CMK (cell line): ENCODE data around the gene SIDT1.

Source experiments
- DNase-seq: peaks from one replicate; pipeline ENCODE4 v3.0.0-alpha.2; 2010; ENCODE audit warnings: low read depth

Gene SIDT1

GRCh38 chr3:113546414-113546893 lies 14.1 kb downstream of the SIDT1 start:
- no peak for DNase-seq

- DNase-seq: no peak
Measured at GRCh38 chr3:113548501-113548900, 16.1 kb downstream of the SIDT1 start.

- no peak for DNase-seq
Measured at GRCh38 chr3:113551820-113552219, 19.5 kb downstream of the SIDT1 start.

GRCh38 chr3:113552851-113553250 lies 20.5 kb downstream of the SIDT1 start:
- DNase-seq: no peak

- DNase-seq: no peak
Measured at GRCh38 chr3:113555138-113555537, 22.8 kb downstream of the SIDT1 start.

GRCh38 chr3:113556316-113556945 lies 24.1 kb downstream of the SIDT1 start:
- no peak for DNase-seq

- DNase-seq: no peak
Measured at GRCh38 chr3:113556946-113557335, 24.6 kb downstream of the SIDT1 start.

- no peak for DNase-seq
Measured at GRCh38 chr3:113557374-113557773, 25.0 kb downstream of the SIDT1 start.

GRCh38 chr3:113559009-113559408 lies 26.7 kb downstream of the SIDT1 start:
- DNase-seq: no peak

- no peak for DNase-seq
Measured at GRCh38 chr3:113560271-113560670, 27.9 kb downstream of the SIDT1 start.

- no peak for DNase-seq
Measured at GRCh38 chr3:113560831-113561623, 28.7 kb downstream of the SIDT1 start.

GRCh38 chr3:113565555-113565954 lies 33.2 kb downstream of the SIDT1 start:
- no peak for DNase-seq

- no peak for DNase-seq
Measured at GRCh38 chr3:113570158-113570557, 37.8 kb downstream of the SIDT1 start.

- no peak for DNase-seq
Measured at GRCh38 chr3:113571360-113571759, 39.0 kb downstream of the SIDT1 start.

GRCh38 chr3:113573728-113574127 lies 41.4 kb downstream of the SIDT1 start:
- no peak for DNase-seq

- DNase-seq: no peak
Measured at GRCh38 chr3:113574213-113574612, 41.9 kb downstream of the SIDT1 start.

GRCh38 chr3:113575206-113575605 lies 42.9 kb downstream of the SIDT1 start:
- no peak for DNase-seq

- DNase-seq: no peak
Measured at GRCh38 chr3:113585228-113585627, 52.9 kb downstream of the SIDT1 start.

GRCh38 chr3:113585720-113586119 lies 53.4 kb downstream of the SIDT1 start:
- no peak for DNase-seq

- no peak for DNase-seq
Measured at GRCh38 chr3:113588806-113589205, 56.5 kb downstream of the SIDT1 start.

- DNase-seq: no peak
Measured at GRCh38 chr3:113589971-113590370, 57.6 kb downstream of the SIDT1 start.

GRCh38 chr3:113590983-113591382 lies 58.6 kb downstream of the SIDT1 start:
- no peak for DNase-seq

- DNase-seq: no peak
Measured at GRCh38 chr3:113594066-113594465, 61.7 kb downstream of the SIDT1 start.
